Smooth muscle cell (in vitro differentiated cells): ENCODE measurements around the gene ARMC2. TPM values are rescaled to one million over a fixed set of nuclear protein-coding genes. Genes with fewer than 3 reads are reported as not detected.

ENCODE experiments used
- DNase-seq: peaks from one replicate; lab custom pipeline; 2025; ENCODE audit not compliant: unreplicated experiment; lab: John Stamatoyannopoulos, UW
- H2AFZ ChIP-seq: fragments of 200-600 bp; sonication (generic); 2 replicates; pipeline ENCODE4 v1.6.0; 2016; ENCODE audit warnings: antibody characterized with exemption, low read depth, mild to moderate bottlenecking
- H3F3A ChIP-seq: fragments of 200-600 bp; sonication (generic); 2 replicates; pipeline ENCODE4 v1.6.0; 2017; ENCODE audit warnings: antibody characterized with exemption, low read depth
- H3K27ac ChIP-seq: fragments of 200-600 bp; sonication (generic); 2 replicates; pipeline ENCODE4 v1.5.1; 2016; ENCODE audit warnings: low read depth, mild to moderate bottlenecking
- H3K27me3 ChIP-seq: fragments of 200-600 bp; sonication (generic); 2 replicates; pipeline ENCODE4 v1.6.1; 2016; ENCODE audit warnings: low read depth, mild to moderate bottlenecking
- H3K36me3 ChIP-seq: fragments of 200-600 bp; sonication (generic); 2 replicates; pipeline ENCODE4 v1.5.1; 2016; ENCODE audit warnings: low read depth
- H3K4me1 ChIP-seq: fragments of 200-600 bp; sonication (generic); 2 replicates; pipeline ENCODE4 v1.5.1; 2016; ENCODE audit warnings: low read depth
- H3K4me2 ChIP-seq: fragments of 200-600 bp; sonication (generic); 2 replicates; pipeline ENCODE4 v1.6.0; 2016; ENCODE audit warnings: mild to moderate bottlenecking
- H3K4me3 ChIP-seq: fragments of 200-600 bp; sonication (generic); 2 replicates; pipeline ENCODE4 v1.5.1; 2016; ENCODE audit warnings: mild to moderate bottlenecking
- H3K79me2 ChIP-seq: fragments of 200-600 bp; sonication (generic); 2 replicates; pipeline ENCODE4 v1.6.0; 2016; ENCODE audit warnings: low read depth, mild to moderate bottlenecking
- H3K9ac ChIP-seq: fragments of 200-600 bp; sonication (generic); 2 replicates; pipeline ENCODE4 v1.6.0; 2016; ENCODE audit warnings: low read depth
- H3K9me3 ChIP-seq: fragments of 200-600 bp; sonication (generic); replicated peaks from 2 replicates; pipeline ENCODE4 v1.5.1; 2016; ENCODE audit warnings: low read depth
- H4K20me1 ChIP-seq: fragments of 200-600 bp; sonication (generic); 2 replicates; pipeline ENCODE4 v1.6.0; 2016; ENCODE audit warnings: low read depth
- CTCF ChIP-seq: fragments of 200-600 bp; sonication (generic); IDR thresholded peaks from 2 replicates; pipeline ENCODE4 v1.5.1; 2017; ENCODE audit warnings: borderline replicate concordance, mild to moderate bottlenecking, antibody characterized with exemption; ENCODE audit not compliant: insufficient read depth, poor library complexity, severe bottlenecking
- WGBS: methylation state at CpG from one replicate; pipeline ENCODE4 v1.1.7; 2016; ENCODE audit warnings: low lambda C conversion rate; 5-methylcytosine and 5-hydroxymethylcytosine counted together
- polyA plus RNA-seq: library from polyadenylated mRNA; unstranded; fragments of >200 nt; fragmentation: Nextera tagmentation; extraction: Ambion mirVana; gene quantifications from 2 replicates; pipeline ENCODE4 v1.2.1, GENCODE V29; 2016
- total RNA-seq: library from RNA; depleted of rRNA; stranded (reverse); fragments of >200 nt; gene quantifications from 2 replicates; pipeline ENCODE4 v1.2.3, GENCODE V29; 2014

ARMC2 gene
- total and polyA plus RNA-seq, 2 experiments from 2014 or later: 2.0 to 2.6 TPM

- Histone ChIP-seq H3K9ac (peak overlapping the region; percentile 84), H3K4me2 (peak overlapping the region; percentile 96), H3K9me3 (no peaks in the 10 kb centered on the region), H3F3A (no peaks in the 10 kb centered on the region), H2AFZ (peak overlapping the region; percentile 97), H4K20me1 (peaks cover 52% of the 10 kb centered on the region), H3K36me3 (no peaks in the 10 kb centered on the region), H3K79me2 (peaks cover 58% of the 10 kb centered on the region), H3K27ac (peak overlapping the region; percentile 92), H3K27me3 (no peaks in the 10 kb centered on the region), H3K4me3 (peak overlapping the region; percentile 81), H3K4me1 (peaks cover 25% of the 10 kb centered on the region)
- 74% methylated on average over 4 of the region's 4 CpGs for WGBS
- DNase-seq: no peak
- TF ChIP-seq CTCF: no peak
These were observed 159.8 kb downstream of the ARMC2 start for GRCh38 chr6:109008054-109008453.

DNA sequence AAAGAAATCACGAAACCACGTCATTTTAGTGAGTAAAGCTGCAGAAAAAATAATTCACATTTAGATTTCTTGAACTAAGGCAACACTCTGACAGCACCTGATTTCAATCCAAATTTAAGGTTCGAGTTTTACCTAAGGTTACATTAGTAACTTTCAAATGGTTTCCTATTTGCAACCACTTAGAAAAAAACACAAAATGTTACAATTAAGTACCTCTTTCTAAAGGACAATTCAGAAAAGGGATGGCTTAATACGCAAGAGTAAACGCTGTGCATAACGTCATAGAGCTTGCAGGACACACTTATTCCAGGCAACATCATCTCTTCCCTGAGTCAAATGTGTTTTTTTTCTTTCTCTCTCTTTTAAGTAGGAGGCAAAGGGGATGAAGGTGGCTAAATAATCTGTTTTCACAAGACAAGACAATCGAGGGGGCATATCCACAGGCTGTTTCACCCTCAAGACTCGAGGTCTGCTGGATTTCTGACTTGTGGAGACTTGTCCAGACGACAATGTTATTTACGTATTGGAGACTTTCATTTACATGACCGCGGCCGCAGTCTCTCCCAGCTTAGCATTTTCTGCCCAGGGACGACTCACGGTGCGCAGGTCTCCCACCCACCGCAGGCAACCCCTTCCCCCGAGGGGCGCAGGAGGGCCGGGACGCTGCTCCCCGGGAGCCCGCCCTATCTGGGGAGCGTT, 160.5 kb downstream of the ARMC2 start:
- Histone ChIP-seq H3K79me2 (peaks cover 51% of the 10 kb centered on the region), H2AFZ (peak overlapping the region; percentile 97), H3F3A (no peaks in the 10 kb centered on the region), H3K9me3 (no peaks in the 10 kb centered on the region), H3K27ac (peak overlapping the region; percentile 92), H3K4me3 (peak overlapping the region; percentile 81), H3K36me3 (no peaks in the 10 kb centered on the region), H3K9ac (peak overlapping the region; percentile 84), H3K4me1 (peaks cover 25% of the 10 kb centered on the region), H3K4me2 (peak overlapping the region; percentile 96), H4K20me1 (peaks cover 46% of the 10 kb centered on the region), H3K27me3 (no peaks in the 10 kb centered on the region)
- WGBS: 5% methylated on average over 23 of the region's 24 CpGs
- DNase-seq: no peak
- no peak for TF ChIP-seq CTCF

- H2AFZ ChIP-seq: peak overlapping the region; percentile 97
- peak overlapping the region; percentile 84 for H3K9ac ChIP-seq
- H3K27ac ChIP-seq: peak overlapping the region; percentile 92
- H3K9me3 ChIP-seq: no peaks in the 10 kb centered on the region
- WGBS: under 1% methylated on average over 71 of the region's 80 CpGs
- H3F3A ChIP-seq: no peaks in the 10 kb centered on the region
- peak overlapping the region; percentile 81 for H3K4me3 ChIP-seq
- H4K20me1 ChIP-seq: peaks cover 40% of the 10 kb centered on the region
- H3K4me1 ChIP-seq: peaks cover 25% of the 10 kb centered on the region
- no peak for TF ChIP-seq CTCF
- peaks cover 44% of the 10 kb centered on the region for H3K79me2 ChIP-seq
- no peaks in the 10 kb centered on the region for H3K27me3 ChIP-seq
- no peaks in the 10 kb centered on the region for H3K36me3 ChIP-seq
- DNase-seq: peak; percentile 68
- peak overlapping the region; percentile 99 for H3K4me2 ChIP-seq
These were observed 161.2 kb downstream of the ARMC2 start for GRCh38 chr6:109009236-109009961.
